Measurements from ENCODE around the gene UNC93A.
"Not testable (repeated sequence)": the region's sequence is repeated elsewhere in the genome, so short reads cannot be mapped to it uniquely, and the experiment has no call there.

Gene UNC93A

DNA sequence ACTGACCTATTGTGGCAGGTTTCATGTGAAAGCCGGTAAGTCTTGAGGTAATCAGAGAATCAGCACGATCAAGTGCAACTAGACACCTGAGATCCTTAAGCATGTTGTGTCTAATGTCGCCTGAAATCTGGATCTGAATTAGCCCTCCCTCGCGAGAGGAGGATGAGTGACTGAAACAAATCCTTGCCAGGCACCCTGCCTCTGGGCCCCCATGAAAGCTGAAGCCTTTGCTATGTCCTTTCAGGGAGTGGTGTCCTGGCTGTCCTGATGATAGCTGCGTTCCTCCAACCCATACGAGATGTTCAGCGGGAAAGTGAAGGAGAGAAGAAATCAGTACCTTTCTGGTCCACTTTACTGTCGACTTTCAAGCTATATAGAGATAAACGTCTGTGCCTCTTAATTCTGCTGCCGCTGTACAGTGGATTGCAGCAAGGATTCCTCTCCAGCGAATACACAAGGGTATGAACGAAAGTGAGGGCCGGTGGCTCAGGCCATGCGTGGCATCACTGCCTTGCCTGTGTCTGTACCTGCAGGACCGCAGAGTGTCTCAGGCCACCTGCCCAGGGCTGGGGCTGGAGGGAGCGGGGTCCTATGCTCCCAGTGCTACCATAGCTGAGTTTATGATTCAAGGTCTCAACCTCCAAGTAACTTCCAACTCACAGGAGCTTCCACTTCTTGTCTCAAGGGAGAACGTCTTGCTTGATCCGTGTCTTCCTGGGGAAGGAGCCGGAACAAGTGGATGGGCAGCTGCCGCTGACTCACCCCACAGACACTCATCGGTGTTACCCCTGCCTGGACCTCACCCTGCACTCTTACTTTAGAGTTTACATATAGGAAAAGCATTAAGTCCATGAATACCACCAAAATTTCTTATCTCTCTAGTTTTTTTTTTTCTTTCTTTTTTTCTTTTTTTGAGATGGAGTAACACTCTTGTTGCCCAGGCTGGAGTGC is 12.8 kb downstream of the UNC93A start:
- no peak overlapping the region for H3K4me3 ChIP-seq (ENCODE audit: low read depth, low read length)
- DNase-seq (ENCODE audit: low read depth): no peak
- TF ChIP-seq, protein P1, sequence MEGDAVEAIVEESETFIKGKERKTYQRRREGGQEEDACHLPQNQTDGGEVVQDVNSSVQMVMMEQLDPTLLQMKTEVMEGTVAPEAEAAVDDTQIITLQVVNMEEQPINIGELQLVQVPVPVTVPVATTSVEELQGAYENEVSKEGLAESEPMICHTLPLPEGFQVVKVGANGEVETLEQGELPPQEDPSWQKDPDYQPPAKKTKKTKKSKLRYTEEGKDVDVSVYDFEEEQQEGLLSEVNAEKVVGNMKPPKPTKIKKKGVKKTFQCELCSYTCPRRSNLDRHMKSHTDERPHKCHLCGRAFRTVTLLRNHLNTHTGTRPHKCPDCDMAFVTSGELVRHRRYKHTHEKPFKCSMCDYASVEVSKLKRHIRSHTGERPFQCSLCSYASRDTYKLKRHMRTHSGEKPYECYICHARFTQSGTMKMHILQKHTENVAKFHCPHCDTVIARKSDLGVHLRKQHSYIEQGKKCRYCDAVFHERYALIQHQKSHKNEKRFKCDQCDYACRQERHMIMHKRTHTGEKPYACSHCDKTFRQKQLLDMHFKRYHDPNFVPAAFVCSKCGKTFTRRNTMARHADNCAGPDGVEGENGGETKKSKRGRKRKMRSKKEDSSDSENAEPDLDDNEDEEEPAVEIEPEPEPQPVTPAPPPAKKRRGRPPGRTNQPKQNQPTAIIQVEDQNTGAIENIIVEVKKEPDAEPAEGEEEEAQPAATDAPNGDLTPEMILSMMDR (IDR thresholded peaks at IDR 0.05; ENCODE audit: low read depth, low read length, missing control alignments): no peak

DNA sequence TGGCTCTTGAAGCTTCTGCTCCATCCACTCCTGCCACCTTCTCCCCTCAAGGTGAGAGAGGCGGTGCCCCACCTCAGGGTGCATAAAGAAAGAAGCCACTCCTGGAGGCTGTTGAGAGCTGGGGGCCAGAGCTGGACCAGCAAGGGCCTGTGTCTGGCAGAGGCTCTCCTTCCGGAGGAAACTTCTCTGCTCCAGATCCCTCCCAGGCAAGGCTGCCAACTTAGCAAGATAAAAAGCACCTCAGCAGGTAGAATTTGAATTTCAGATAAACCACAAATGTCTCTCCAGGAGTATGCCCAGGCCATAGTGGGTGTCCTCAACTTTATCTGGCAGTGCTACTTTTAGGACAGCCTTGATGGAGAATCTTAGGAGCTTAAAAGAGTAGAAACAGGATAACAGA is 13.8 kb downstream of the UNC93A start:
- DNase-seq (ENCODE audit: low read depth): no peak
- no peak overlapping the region for H3K4me3 ChIP-seq (ENCODE audit: low read depth, low read length)
- TF ChIP-seq, protein P1 (IDR thresholded peaks at IDR 0.05; ENCODE audit: low read depth, low read length, missing control alignments): no peak

DNA sequence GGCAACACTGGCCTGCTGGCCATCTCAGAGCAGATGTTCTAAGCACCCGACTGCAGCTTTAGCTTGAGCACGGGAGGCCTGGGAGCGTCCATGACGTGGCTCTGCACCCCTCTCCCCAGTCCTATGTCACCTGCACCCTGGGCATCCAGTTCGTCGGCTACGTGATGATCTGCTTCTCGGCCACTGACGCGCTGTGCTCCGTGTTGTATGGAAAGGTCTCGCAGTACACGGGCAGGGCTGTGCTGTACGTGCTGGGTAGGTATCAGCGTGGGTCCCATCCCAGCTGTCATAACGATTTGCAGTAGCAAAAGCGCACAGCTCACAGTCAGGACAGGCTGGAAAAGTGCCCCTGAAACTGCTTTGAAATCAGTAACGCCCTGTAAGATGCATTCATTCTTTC is 14.7 kb downstream of the UNC93A start:
- TF ChIP-seq, protein P1 (IDR thresholded peaks at IDR 0.05; ENCODE audit: low read depth, low read length, missing control alignments): no peak
- no peak for DNase-seq (ENCODE audit: low read depth)
- H3K4me3 ChIP-seq (ENCODE audit: low read depth, low read length): no peak overlapping the region

DNA sequence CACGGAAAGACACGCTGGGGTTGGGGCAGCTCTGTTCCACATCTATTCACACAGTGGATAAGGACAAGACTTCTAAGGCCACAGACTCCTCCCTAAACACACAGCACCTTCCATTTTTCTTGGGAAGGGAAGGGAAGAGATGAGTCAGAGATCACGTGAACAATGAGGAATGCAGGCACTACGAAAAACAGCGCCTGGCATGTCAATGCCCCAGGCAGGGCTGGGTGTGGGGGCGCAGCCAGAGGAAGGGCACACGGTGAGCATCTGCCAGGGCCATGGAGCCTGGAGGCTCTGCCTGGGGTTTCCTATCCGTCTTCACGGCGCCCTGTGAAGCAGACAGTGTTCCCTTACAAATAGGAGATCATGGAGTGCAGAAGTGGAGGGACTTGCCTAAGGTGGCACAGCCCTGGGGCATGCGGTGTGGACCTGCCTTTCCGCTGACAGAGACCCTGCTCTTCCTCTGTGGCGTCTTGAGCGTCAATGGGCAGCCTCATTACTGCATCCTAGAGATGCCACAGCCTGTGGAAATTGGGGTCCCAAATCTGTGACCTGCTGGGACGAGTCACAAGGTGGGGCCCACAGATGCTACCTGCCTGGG is 15.4 kb downstream of the UNC93A start:
- no peak overlapping the region for H3K4me3 ChIP-seq (ENCODE audit: low read depth, low read length)
- TF ChIP-seq, protein P1 (IDR thresholded peaks at IDR 0.05; ENCODE audit: low read depth, low read length, missing control alignments): no peak
- no peak for DNase-seq (ENCODE audit: low read depth)

DNA sequence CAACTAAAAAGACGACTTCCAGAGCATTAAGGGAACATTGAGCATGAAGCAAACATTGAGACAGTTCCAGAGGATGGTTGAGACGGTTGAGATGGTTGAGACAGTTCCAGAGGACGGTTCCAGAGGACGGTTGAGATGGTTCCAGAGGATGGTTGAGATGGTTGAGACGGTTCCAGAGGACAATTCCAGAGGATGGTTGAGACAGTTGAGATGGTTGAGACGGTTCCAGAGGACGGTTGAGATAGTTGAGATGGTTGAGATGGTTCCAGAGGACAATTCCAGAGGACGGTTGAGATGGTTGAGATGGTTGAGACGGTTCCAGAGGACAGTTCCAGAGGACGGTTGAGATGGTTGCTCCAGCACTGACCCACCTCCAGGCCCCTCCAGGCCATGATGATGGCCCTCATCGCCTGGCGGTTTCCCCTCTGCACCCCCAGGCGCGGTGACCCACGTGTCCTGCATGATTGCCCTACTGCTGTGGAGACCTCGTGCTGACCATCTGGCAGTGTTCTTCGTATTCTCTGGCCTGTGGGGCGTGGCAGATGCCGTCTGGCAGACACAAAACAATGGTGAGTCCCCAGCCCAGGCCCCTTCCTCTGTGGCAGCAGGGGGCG is 16.3 kb downstream of the UNC93A start:
- no peak overlapping the region for H3K4me3 ChIP-seq (ENCODE audit: low read depth, low read length)
- no peak for DNase-seq (ENCODE audit: low read depth)
- TF ChIP-seq, protein P1 (IDR thresholded peaks at IDR 0.05; ENCODE audit: low read depth, low read length, missing control alignments): no peak

DNA sequence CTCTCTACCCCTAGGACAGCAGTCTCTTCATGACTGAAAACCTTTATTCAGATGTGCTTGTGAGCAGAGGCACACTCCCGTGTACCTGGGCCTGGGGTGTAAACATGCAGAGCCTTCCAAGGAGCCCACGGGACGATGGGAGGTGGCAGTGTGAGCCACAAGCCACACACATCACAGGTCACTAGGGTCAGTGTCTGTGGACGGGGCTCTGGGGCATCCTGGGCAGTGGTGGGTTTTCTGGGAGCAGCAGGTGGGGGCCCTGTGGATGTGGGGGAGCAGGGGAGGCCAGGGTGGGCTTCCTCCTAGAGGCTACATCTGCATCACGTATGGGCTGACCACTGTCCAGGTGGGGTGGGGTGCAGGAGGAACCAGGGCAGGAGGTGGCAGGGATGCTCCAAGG is 17.1 kb downstream of the UNC93A start:
- DNase-seq (ENCODE audit: low read depth): no peak
- TF ChIP-seq, protein P1 (IDR thresholded peaks at IDR 0.05; ENCODE audit: low read depth, low read length, missing control alignments): no peak
- no peak overlapping the region for H3K4me3 ChIP-seq (ENCODE audit: low read depth, low read length)

DNA sequence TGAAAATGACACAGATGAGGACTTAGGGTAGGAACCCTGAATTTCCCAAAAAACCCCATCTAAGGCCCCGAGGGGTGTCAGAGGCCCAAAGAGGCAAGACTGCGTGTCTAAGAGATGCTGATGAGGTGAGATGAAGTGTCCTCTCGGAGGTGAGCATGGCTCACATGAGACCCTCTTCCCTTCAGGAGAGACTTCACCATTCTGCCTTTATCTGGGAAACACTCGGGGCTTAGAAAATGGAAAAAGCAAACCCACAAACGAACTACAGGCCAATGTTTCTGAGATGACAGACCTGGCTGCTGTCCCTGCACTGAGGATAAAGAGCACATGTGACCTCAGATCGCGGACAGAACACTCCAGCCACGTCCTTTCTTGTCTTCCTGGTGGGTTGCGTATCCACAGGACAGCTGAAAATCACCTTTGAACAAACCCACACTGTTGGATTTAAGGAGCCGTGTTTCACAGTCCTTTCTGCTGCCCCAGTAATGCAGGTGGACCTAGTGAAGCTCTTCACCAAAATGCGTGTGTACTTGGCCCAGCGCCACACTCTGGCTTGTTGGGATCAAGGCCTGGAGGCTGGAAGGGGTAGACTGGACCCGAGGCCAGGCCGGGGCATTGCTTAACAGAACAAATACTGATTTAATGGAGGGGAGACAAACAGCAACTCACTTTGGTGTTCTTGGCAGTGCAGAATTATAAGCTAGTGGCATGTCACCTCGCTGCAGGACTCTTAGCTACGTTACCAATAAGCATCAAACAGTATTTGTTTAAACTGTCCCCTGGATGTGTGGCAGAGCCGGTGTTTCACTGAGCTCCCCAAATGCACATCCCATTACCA is 18.5 kb downstream of the UNC93A start:
- DNase-seq (ENCODE audit: low read depth); H3K4me3 ChIP-seq (ENCODE audit: low read depth, low read length): not testable (repeated sequence)
